ENCODE results near the gene NYAP2. TPM values are rescaled to one million over a fixed set of nuclear protein-coding genes. Genes with fewer than 3 reads are reported as not detected.

NYAP2 gene
- total and polyA plus RNA-seq, 8 donors = 0.03 to 0.31 (median 0.07) TPM; not detected in 1

DNA sequence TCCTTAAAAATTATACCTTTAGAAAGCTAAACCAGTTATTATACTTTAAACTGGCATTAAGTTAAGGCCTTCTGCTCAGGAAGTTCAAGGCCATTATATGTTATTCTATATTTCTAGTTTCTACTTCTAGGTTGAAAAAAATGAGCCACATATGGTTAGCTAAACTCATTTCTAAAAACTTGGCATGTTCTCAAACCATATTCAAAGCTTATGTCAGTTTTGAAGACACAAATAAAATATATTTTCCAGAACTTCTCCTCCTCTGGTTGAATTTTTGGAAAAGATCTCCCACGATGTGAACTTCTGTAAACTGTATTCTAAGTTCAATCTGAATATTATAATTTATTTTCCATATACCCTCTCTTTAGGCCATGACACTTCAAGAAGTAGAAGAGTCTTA, 103.5 kb downstream of the NYAP2 start:
- WGBS, 2 donors = 76 to 90% methylated on average over 1 of the region's 1 CpG
- intact Hi-C loops (cut with DNase I) = no loop called here
- no peaks in the 10 kb centered on the region for H3K27me3 ChIP-seq
- TF ChIP-seq, protein P1, sequence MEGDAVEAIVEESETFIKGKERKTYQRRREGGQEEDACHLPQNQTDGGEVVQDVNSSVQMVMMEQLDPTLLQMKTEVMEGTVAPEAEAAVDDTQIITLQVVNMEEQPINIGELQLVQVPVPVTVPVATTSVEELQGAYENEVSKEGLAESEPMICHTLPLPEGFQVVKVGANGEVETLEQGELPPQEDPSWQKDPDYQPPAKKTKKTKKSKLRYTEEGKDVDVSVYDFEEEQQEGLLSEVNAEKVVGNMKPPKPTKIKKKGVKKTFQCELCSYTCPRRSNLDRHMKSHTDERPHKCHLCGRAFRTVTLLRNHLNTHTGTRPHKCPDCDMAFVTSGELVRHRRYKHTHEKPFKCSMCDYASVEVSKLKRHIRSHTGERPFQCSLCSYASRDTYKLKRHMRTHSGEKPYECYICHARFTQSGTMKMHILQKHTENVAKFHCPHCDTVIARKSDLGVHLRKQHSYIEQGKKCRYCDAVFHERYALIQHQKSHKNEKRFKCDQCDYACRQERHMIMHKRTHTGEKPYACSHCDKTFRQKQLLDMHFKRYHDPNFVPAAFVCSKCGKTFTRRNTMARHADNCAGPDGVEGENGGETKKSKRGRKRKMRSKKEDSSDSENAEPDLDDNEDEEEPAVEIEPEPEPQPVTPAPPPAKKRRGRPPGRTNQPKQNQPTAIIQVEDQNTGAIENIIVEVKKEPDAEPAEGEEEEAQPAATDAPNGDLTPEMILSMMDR (IDR thresholded peaks at IDR 0.05) = no peak
- no peak for FAIRE-seq
- no peaks in the 10 kb centered on the region for H3K36me3 ChIP-seq
- no peaks in the 10 kb centered on the region for H3K9me3 ChIP-seq
- ATAC-seq = no peak
- no peak overlapping the region for H3K4me3 ChIP-seq
- H3K27ac ChIP-seq = no peak overlapping the region
- H3K4me1 ChIP-seq = no peaks in the 10 kb centered on the region
- DNase-seq = no peak

DNA sequence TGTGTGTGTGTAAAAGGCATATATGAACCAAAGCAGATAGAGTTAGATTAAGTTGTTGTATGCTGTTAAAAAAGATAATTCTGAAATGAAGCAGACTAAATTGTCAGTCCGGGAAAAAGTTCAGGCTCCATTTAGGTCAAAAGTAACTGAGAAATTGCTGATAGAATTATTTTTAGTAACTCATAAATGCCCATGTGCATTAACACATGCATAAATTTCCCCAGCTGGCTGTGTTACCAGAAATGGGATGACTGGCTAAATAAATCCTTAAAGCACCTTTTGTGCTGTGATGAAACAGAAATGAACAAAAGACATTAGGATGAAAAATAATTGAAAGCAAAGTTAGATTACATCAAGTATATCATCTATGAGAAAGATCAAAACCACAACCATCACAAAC, 111.3 kb downstream of the NYAP2 start:
- no peaks in the 10 kb centered on the region for H3K36me3 ChIP-seq
- DNase-seq = no peak
- H3K4me1 ChIP-seq = no peaks in the 10 kb centered on the region
- no peaks in the 10 kb centered on the region for H3K27me3 ChIP-seq
- no peak overlapping the region for H3K27ac ChIP-seq
- FAIRE-seq = no peak
- no peak for ATAC-seq
- intact Hi-C loops (cut with DNase I) = no loop called here
- 81 to 84% methylated on average over 1 of the region's 1 CpG for WGBS, 2 donors
- H3K9me3 ChIP-seq = no peaks in the 10 kb centered on the region
- H3K4me3 ChIP-seq = no peak overlapping the region
- TF ChIP-seq, protein P1 (IDR thresholded peaks at IDR 0.05) = no peak

DNA sequence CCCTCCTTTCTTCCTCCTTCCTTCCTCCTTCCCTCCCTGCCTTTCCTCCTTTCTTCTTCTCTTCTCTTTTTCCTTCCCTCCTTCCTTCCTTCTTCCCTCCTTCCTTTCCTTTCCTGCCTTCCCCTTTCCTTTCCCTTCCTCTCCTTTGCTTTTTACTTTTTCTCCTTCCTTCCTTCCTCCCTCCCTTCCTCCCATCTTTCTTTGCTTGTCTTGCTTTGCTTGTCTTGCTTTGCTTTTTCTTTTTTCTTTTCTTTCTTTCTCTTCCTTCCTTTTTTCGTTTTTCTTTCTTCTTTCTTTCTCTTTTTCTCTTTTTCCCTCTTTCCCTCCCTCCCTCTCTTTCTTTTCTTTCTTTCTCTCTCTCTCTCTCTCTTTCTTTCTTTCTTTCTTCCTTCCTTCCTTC, 113.0 kb downstream of the NYAP2 start:
- H3K27ac ChIP-seq = no peak overlapping the region
- DNase-seq (no peak), ATAC-seq (no peak), FAIRE-seq (no peak)
- WGBS, 2 donors = 68% methylated on average over 1 of the region's 1 CpG
- intact Hi-C loops (cut with DNase I) = no loop called here
- no peaks in the 10 kb centered on the region for H3K36me3 ChIP-seq
- no peaks in the 10 kb centered on the region for H3K4me1 ChIP-seq
- H3K27me3 ChIP-seq = no peaks in the 10 kb centered on the region
- TF ChIP-seq, protein P1 (IDR thresholded peaks at IDR 0.05) = no peak
- H3K9me3 ChIP-seq = no peaks in the 10 kb centered on the region
- H3K4me3 ChIP-seq = no peak overlapping the region

DNA sequence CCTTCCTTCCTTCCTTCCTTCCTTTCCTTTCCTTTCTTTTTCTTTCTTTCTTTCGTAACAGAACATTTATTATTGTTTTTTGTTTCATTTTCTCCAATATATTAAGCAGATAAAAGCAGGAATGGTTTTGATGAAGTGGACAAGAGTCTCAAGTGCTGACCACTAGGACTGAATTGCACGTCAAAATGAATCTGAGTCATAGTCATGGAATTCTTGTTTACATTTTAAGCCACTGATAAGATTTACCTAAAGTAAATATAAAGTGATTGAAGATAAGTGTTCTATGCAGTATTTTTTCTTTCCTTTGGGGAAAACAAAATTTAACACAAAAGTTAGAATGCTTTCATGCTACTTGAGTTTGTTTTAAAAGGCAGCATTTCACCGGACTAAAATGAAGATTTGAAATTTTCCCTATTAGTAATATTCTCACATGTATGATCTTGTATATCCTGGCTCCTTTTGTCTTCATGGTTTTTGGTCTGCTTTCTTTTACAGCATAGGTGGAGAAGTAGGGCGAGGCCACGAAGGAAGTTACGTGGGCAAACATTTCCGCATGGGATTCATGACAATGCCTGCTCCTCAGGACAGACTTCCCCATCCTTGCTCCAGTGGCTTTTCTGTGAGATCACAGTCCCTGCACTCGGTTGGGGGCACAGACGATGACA, 113.5 kb downstream of the NYAP2 start:
- FAIRE-seq = no peak
- no peaks in the 10 kb centered on the region for H3K4me1 ChIP-seq
- intact Hi-C loops (cut with DNase I) = no loop called here
- WGBS, 2 donors = 79 to 83% methylated on average over 9 of the region's 9 CpGs
- no peaks in the 10 kb centered on the region for H3K9me3 ChIP-seq
- no peaks in the 10 kb centered on the region for H3K36me3 ChIP-seq
- TF ChIP-seq, protein P1 (IDR thresholded peaks at IDR 0.05) = no peak
- peak in 1 of 4 donors; percentile 71 for ATAC-seq
- H3K4me3 ChIP-seq = no peak overlapping the region
- no peaks in the 10 kb centered on the region for H3K27me3 ChIP-seq
- H3K27ac ChIP-seq = no peak overlapping the region
- DNase-seq = no peak

DNA sequence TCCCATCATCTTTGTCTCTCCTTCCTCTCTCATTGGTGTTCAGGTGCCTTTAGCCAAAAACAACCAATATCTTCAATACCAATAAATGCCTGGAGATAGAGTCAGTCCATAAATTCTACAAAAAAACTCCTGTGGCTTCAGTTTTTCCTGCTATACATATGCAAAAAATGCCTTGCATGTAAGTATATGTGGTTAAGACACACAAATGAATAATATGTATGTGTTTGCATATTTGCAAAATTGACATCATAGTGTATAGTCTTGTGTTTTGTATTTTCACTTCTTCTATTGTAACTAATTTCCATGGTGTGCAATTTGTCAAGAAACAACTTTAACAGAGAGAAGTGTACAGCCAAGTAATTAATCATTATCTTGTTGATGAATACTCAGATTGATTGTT, 115.5 kb downstream of the NYAP2 start:
- Histone ChIP-seq H3K27me3 (no peaks in the 10 kb centered on the region), H3K4me3 (no peak overlapping the region), H3K9me3 (no peaks in the 10 kb centered on the region), H3K36me3 (no peaks in the 10 kb centered on the region), H3K4me1 (no peaks in the 10 kb centered on the region), H3K27ac (no peak overlapping the region)
- intact Hi-C loops (cut with DNase I) = no loop called here
- DNase-seq = no peak
- TF ChIP-seq, protein P1 (IDR thresholded peaks at IDR 0.05) = no peak
- no peak for ATAC-seq
- no peak for FAIRE-seq

Data from pancreas (tissue), 10 donors.